Liver (tissue), 9 donors: ENCODE data around the gene PLCL1. TPM values are rescaled to one million over a fixed set of nuclear protein-coding genes. Genes with fewer than 3 reads are reported as not detected.

Experiments
- DNase-seq: peaks from one replicate; pipeline ENCODE4 v3.0.0-alpha.2; 2017; ENCODE audit warnings: low spot score
- H3K27ac ChIP-seq, 2 donors: one replicate each; pipeline ENCODE4 v1.7.0; 2013; ENCODE audit warnings: inconsistent platforms in 2 of 2, low read length in 2 of 2, control low read depth in 1 of 2, low read depth in 1 of 2, mild to moderate bottlenecking in 1 of 2
- H3K27me3 ChIP-seq, 4 donors: one replicate each; pipeline versions ENCODE4 v1.6.1 to v1.7.0; 2013; ENCODE audit warnings: low read length in 3 of 4, inconsistent platforms in 1 of 4, mild to moderate bottlenecking in 1 of 4, moderate library complexity in 1 of 4; ENCODE audit not compliant: control insufficient read depth in 4 of 4, insufficient read depth in 4 of 4
- H3K36me3 ChIP-seq, 4 donors: one replicate each; pipeline versions ENCODE4 v1.6.1 to v1.7.0; 2013; ENCODE audit warnings: low read length in 3 of 4, mild to moderate bottlenecking in 3 of 4, low read depth in 1 of 4, moderate library complexity in 1 of 4; ENCODE audit not compliant: control insufficient read depth in 4 of 4, insufficient read depth in 3 of 4
- H3K4me1 ChIP-seq, 4 donors: one replicate each; pipeline versions ENCODE4 v1.6.1 to v1.7.0; 2013; ENCODE audit warnings: low read length in 3 of 4, mild to moderate bottlenecking in 3 of 4, moderate library complexity in 1 of 4; ENCODE audit not compliant: control insufficient read depth in 4 of 4, insufficient read depth in 4 of 4
- H3K4me3 ChIP-seq, 3 donors: one replicate each; pipeline versions ENCODE4 v1.6.1 to v1.7.0; 2013; ENCODE audit warnings: low read length in 3 of 3, control low read depth in 1 of 3, low read depth in 1 of 3, mild to moderate bottlenecking in 1 of 3
- H3K9ac ChIP-seq, 2 donors: one replicate each; pipeline ENCODE4 v1.7.0; 2013; ENCODE audit warnings: low read length in 2 of 2, mild to moderate bottlenecking in 2 of 2, moderate library complexity in 2 of 2, control low read depth in 1 of 2, low read depth in 1 of 2
- H3K9me3 ChIP-seq, 4 donors: one replicate each; pipeline versions ENCODE4 v1.6.1 to v1.7.0; 2013; ENCODE audit warnings: low read length in 3 of 4; ENCODE audit not compliant: control insufficient read depth in 4 of 4
- FOXA1 ChIP-seq: IDR thresholded peaks from 2 replicates; pipeline ENCODE4 v1.6.1; 2016; ENCODE audit warnings: antibody characterized with exemption
- GABPA ChIP-seq, 2 donors: IDR thresholded peaks in 1 of 2; conservative IDR thresholded peaks in 1 of 2; 2 replicates each; pipeline ENCODE4 v1.6.1; 2016; ENCODE audit warnings: antibody characterized with exemption in 2 of 2, mild to moderate bottlenecking in 1 of 2, moderate library complexity in 1 of 2
- HNF4A ChIP-seq, 2 donors: conservative IDR thresholded peaks; 2 replicates each; pipeline ENCODE4 v1.6.1; 2016; ENCODE audit warnings: antibody characterized with exemption in 2 of 2, mild to moderate bottlenecking in 2 of 2
- HNF4G ChIP-seq: IDR thresholded peaks from 2 replicates; pipeline ENCODE4 v1.6.1; 2016; ENCODE audit warnings: antibody characterized with exemption
- JUND ChIP-seq, 2 donors: IDR thresholded peaks; 2 replicates each; pipeline ENCODE4 v1.6.1; 2016; ENCODE audit warnings: antibody characterized with exemption in 2 of 2
- NR2F2 ChIP-seq: IDR thresholded peaks from 2 replicates; pipeline ENCODE4 v1.6.1; 2016; ENCODE audit warnings: antibody characterized with exemption
- RAD21 ChIP-seq, 2 donors: IDR thresholded peaks; 2 replicates each; pipeline ENCODE4 v1.6.1; 2016; ENCODE audit warnings: antibody characterized with exemption in 2 of 2, mild to moderate bottlenecking in 2 of 2
- RXRA ChIP-seq, 2 donors: IDR thresholded peaks; 2 replicates each; pipeline ENCODE4 v1.6.1; 2017 to 2018; ENCODE audit warnings: antibody characterized with exemption in 2 of 2, mild to moderate bottlenecking in 1 of 2
- SP1 ChIP-seq: IDR thresholded peaks from 2 replicates; pipeline ENCODE4 v1.6.1; 2018; ENCODE audit warnings: antibody characterized with exemption, mild to moderate bottlenecking
- TAF1 ChIP-seq: conservative IDR thresholded peaks from 2 replicates; pipeline ENCODE4 v1.6.1; 2016; ENCODE audit warnings: antibody characterized with exemption, mild to moderate bottlenecking
- YY1 ChIP-seq: IDR thresholded peaks from 2 replicates; pipeline ENCODE4 v1.6.1; 2016; ENCODE audit warnings: antibody characterized with exemption, mild to moderate bottlenecking
- WGBS: extraction: QIAGEN DNeasy Blood & Tissue Kit; methylation state at CpG from one replicate; pipeline ENCODE4 v1.1.7; 2013; 5-methylcytosine and 5-hydroxymethylcytosine counted together
- polyA plus RNA-seq, 2 donors: library from polyadenylated mRNA; stranded (reverse) in 1 of 2; unstranded in 1 of 2; fragments of 200-250 nt in 1 of 2; fragments of >200 nt in 1 of 2; fragmentation: Nextera tagmentation in 1 of 2; extraction: Ambion mirVana in 1 of 2; gene quantifications; one replicate each; pipeline versions ENCODE4 v1.2.1 to v1.2.3, GENCODE V29; 2013 to 2015
- total RNA-seq, 2 donors: library from RNA; depleted of rRNA; stranded (reverse); fragments of >200 nt; gene quantifications; one replicate each; pipeline ENCODE4 v1.2.3, GENCODE V29; 2014
- TF ChIP-seq, protein P1 (sequence below): IDR thresholded peaks from 2 replicates; pipeline ENCODE4 v1.6.1; 2016; ENCODE audit warnings: antibody characterized with exemption
- TF ChIP-seq, protein P2 (sequence below): IDR thresholded peaks from 2 replicates; pipeline ENCODE4 v1.6.1; 2016; ENCODE audit warnings: antibody characterized with exemption
- TF ChIP-seq, protein P3 (sequence below): IDR thresholded peaks from 2 replicates; pipeline ENCODE4 v1.6.1; 2016; ENCODE audit warnings: antibody characterized with exemption
- TF ChIP-seq, protein P4 (sequence below): IDR thresholded peaks from 2 replicates; pipeline ENCODE4 v1.6.1; 2016; ENCODE audit warnings: antibody characterized with exemption, mild to moderate bottlenecking
- TF ChIP-seq, protein P5 (sequence below): fragments of 150-350 bp; IDR thresholded peaks from 2 replicates; pipeline ENCODE4 v1.5.1; 2017; ENCODE audit warnings: improper control_type of control experiment, low read depth, low read length; ENCODE audit not compliant: missing input control
- donor health status: healthy.
- donor health status: healthy.
- donor health status: healthy.
- donor health status: healthy.
- donor health status: healthy.

The PLCL1 gene
- total RNA-seq (under 1 TPM; 0.51 to 0.59 TPM), polyA plus RNA-seq (under 1 TPM; 0.08 to 0.12 TPM)

DNA sequence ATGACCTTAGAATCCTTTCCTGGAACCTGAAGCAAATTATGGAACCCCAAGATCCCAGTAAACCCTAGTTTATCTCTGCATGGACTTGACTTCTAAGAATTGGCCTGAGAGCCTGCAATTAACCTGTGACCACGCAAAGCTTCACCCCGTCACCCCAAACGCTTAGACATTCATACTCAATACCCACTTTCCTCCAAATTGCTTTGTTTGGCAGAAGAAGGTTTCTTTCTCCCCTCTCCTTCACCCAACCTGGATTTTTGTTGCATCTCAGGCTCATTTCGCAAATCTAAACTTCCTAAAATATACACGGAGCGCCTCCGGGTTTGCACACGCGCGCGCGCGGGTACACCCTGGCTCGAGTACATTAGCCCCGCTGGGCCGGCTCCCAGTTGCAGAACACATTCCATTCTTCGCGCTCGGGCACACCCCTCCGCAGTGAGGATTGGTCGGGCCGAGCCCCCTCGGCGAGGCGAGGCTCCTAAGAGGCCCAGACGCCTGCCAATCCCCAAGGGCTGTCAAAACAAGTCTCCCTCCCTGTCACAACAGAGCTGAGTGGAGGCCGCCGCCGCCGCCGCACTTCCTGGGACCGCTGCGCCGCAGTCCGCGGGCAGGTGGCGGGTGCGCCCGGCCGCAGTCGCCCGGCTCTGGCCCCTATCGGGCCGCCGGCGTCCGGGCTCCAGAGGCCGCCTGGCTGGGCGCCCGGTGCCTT is at the start of gene PLCL1:
PLCL1 (plus strand) TSS at position 545 of the 709 bp plus-strand sequence.
- Histone ChIP-seq H3K27me3 (peaks cover 0 to 8% (median 0%) of the 10 kb centered on the region in 4 donors), H3K27ac (no peak within 1 kb of the TSS), H3K9ac (peak within 1 kb of the TSS in 1 of 2 donors; percentile 47), H3K36me3 (no peaks in the 10 kb centered on the region), H3K4me3 (peak within 1 kb of the TSS; percentile 29 to 60 (median 33)), H3K9me3 (no peaks in the 10 kb centered on the region), H3K4me1 (peaks cover 7 to 15% (median 11%) of the 10 kb centered on the region in 4 donors)
- peak; percentile 78 for DNase-seq
- under 1% methylated on average over 50 of the region's 50 CpGs for WGBS
- TF ChIP-seq, protein P1, sequence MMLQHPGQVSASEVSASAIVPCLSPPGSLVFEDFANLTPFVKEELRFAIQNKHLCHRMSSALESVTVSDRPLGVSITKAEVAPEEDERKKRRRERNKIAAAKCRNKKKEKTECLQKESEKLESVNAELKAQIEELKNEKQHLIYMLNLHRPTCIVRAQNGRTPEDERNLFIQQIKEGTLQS, result no peak
- TF ChIP-seq HNF4A (conservative IDR thresholded peaks at IDR 0.05), result peak in 1 of 2 donors; percentile 6
- peak in 1 of 2 donors; percentile 59 for TF ChIP-seq JUND (IDR thresholded peaks at IDR 0.05)
- TF ChIP-seq, protein P2, sequence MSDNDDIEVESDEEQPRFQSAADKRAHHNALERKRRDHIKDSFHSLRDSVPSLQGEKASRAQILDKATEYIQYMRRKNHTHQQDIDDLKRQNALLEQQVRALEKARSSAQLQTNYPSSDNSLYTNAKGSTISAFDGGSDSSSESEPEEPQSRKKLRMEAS, result peak; percentile 28
- TF ChIP-seq, protein P3, sequence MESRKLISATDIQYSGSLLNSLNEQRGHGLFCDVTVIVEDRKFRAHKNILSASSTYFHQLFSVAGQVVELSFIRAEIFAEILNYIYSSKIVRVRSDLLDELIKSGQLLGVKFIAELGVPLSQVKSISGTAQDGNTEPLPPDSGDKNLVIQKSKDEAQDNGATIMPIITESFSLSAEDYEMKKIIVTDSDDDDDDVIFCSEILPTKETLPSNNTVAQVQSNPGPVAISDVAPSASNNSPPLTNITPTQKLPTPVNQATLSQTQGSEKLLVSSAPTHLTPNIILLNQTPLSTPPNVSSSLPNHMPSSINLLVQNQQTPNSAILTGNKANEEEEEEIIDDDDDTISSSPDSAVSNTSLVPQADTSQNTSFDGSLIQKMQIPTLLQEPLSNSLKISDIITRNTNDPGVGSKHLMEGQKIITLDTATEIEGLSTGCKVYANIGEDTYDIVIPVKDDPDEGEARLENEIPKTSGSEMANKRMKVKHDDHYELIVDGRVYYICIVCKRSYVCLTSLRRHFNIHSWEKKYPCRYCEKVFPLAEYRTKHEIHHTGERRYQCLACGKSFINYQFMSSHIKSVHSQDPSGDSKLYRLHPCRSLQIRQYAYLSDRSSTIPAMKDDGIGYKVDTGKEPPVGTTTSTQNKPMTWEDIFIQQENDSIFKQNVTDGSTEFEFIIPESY, result peak; percentile 80
- TF ChIP-seq GABPA (IDR thresholded peaks at IDR 0.05 in 1 of 2, conservative IDR thresholded peaks at IDR 0.05 in 1 of 2), result no peak
- peak in 1 of 2 donors; percentile 13 for TF ChIP-seq RXRA (IDR thresholded peaks at IDR 0.05)
- TF ChIP-seq SP1, result peak; percentile 84
- TF ChIP-seq RAD21 (IDR thresholded peaks at IDR 0.05), result no peak
- TF ChIP-seq TAF1, result no peak
- TF ChIP-seq, protein P4, sequence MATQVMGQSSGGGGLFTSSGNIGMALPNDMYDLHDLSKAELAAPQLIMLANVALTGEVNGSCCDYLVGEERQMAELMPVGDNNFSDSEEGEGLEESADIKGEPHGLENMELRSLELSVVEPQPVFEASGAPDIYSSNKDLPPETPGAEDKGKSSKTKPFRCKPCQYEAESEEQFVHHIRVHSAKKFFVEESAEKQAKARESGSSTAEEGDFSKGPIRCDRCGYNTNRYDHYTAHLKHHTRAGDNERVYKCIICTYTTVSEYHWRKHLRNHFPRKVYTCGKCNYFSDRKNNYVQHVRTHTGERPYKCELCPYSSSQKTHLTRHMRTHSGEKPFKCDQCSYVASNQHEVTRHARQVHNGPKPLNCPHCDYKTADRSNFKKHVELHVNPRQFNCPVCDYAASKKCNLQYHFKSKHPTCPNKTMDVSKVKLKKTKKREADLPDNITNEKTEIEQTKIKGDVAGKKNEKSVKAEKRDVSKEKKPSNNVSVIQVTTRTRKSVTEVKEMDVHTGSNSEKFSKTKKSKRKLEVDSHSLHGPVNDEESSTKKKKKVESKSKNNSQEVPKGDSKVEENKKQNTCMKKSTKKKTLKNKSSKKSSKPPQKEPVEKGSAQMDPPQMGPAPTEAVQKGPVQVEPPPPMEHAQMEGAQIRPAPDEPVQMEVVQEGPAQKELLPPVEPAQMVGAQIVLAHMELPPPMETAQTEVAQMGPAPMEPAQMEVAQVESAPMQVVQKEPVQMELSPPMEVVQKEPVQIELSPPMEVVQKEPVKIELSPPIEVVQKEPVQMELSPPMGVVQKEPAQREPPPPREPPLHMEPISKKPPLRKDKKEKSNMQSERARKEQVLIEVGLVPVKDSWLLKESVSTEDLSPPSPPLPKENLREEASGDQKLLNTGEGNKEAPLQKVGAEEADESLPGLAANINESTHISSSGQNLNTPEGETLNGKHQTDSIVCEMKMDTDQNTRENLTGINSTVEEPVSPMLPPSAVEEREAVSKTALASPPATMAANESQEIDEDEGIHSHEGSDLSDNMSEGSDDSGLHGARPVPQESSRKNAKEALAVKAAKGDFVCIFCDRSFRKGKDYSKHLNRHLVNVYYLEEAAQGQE, result peak; percentile 34
- no peak for TF ChIP-seq FOXA1
- TF ChIP-seq HNF4G, result no peak
- no peak for TF ChIP-seq NR2F2
- TF ChIP-seq, protein P5, sequence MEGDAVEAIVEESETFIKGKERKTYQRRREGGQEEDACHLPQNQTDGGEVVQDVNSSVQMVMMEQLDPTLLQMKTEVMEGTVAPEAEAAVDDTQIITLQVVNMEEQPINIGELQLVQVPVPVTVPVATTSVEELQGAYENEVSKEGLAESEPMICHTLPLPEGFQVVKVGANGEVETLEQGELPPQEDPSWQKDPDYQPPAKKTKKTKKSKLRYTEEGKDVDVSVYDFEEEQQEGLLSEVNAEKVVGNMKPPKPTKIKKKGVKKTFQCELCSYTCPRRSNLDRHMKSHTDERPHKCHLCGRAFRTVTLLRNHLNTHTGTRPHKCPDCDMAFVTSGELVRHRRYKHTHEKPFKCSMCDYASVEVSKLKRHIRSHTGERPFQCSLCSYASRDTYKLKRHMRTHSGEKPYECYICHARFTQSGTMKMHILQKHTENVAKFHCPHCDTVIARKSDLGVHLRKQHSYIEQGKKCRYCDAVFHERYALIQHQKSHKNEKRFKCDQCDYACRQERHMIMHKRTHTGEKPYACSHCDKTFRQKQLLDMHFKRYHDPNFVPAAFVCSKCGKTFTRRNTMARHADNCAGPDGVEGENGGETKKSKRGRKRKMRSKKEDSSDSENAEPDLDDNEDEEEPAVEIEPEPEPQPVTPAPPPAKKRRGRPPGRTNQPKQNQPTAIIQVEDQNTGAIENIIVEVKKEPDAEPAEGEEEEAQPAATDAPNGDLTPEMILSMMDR, result peak; percentile 15
- TF ChIP-seq YY1, result no peak
